Thoracic aorta (tissue), 2 donors: Measurements from ENCODE around the gene RAD51C. TPM values are rescaled to one million over a fixed set of nuclear protein-coding genes. Genes with fewer than 3 reads are reported as not detected.
"Not testable (repeated sequence)": the region's sequence is repeated elsewhere in the genome, so short reads cannot be mapped to it uniquely, and the experiment has no call there.

ENCODE experiments used
- ATAC-seq: fragments of 150-250 bp; one replicate; pipeline ENCODE4 v1.8.0; 2017; ENCODE audit warnings: low read depth; ENCODE audit not compliant: insufficient number of reproducible peaks, low FRiP score
- DNase-seq: peaks from one replicate; pipeline ENCODE4 v3.0.0-alpha.2; 2020; ENCODE audit warnings: low spot score
- H3K27ac ChIP-seq, 2 donors: fragments of 200-600 bp; sonication (generic); 1 replicate in 1 of 2; 2 replicates in 1 of 2; pipeline ENCODE4 v1.5.1; 2016; ENCODE audit warnings: mild to moderate bottlenecking in 2 of 2, moderate library complexity in 2 of 2
- H3K27me3 ChIP-seq: fragments of 200-600 bp; sonication (generic); replicated peaks from 2 replicates; pipeline ENCODE4 v1.6.0; 2016; ENCODE audit warnings: mild to moderate bottlenecking; ENCODE audit not compliant: insufficient read depth
- H3K36me3 ChIP-seq: fragments of 200-600 bp; sonication (generic); one replicate; pipeline ENCODE4 v1.5.1; 2016
- H3K4me1 ChIP-seq, 2 donors: fragments of 200-600 bp; sonication (generic); 1 replicate in 1 of 2; 2 replicates in 1 of 2; pipeline versions ENCODE4 v1.5.1 to v1.6.0; 2016; ENCODE audit warnings: low read depth in 2 of 2, mild to moderate bottlenecking in 1 of 2; ENCODE audit not compliant: control insufficient read depth in 1 of 2
- H3K4me3 ChIP-seq: fragments of 200-600 bp; sonication (generic); 2 replicates; pipeline ENCODE4 v1.5.1; 2016; ENCODE audit warnings: mild to moderate bottlenecking
- H3K9me3 ChIP-seq: fragments of 200-600 bp; sonication (generic); 2 replicates; pipeline ENCODE4 v1.5.1; 2016
- CTCF ChIP-seq: fragments of 200-600 bp; sonication (generic); IDR thresholded peaks from one replicate; pipeline ENCODE4 v1.5.1; 2019; ENCODE audit warnings: antibody characterized with exemption
- total RNA-seq, 2 donors: library from RNA; depleted of rRNA; stranded (reverse); fragments of >200 nt; gene quantifications; one replicate each; pipeline versions ENCODE4 v1.1.0 to v1.2.3, GENCODE V29; 2016

Gene RAD51C
- total RNA-seq, 2 donors from 2014 or later: 14.6 to 15.4 TPM

DNA sequence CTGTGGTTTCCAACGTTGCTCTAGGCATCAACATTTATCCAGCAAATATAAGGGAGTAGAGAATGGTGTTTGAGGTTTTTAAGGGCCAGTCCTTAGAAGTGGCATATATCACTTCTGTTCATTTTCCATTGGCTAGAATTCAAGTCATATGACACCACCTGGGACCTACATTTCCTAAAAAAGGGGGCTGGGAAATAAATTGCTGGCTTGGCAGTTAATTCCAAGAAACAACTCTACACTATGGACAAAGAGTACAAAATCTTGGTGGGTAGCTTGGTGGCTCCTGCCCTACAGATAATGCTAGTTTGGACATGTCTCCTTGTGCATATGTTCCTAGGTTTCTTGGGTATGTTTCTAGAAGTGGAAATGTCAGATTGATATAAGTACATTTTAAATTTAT, 70.9 kb downstream of the RAD51C start:
- TF ChIP-seq CTCF: no peak
- DNase-seq (no peak), ATAC-seq (no peak)
- Histone ChIP-seq H3K27me3 (no peaks in the 10 kb centered on the region), H3K4me1 (no peaks in the 10 kb centered on the region), H3K9me3 (no peaks in the 10 kb centered on the region), H3K36me3 (no peaks in the 10 kb centered on the region), H3K4me3 (no peak overlapping the region), H3K27ac (no peak overlapping the region)

GRCh38 chr17:58764373-58764772, 72.0 kb downstream of the RAD51C start:
- no peak for TF ChIP-seq CTCF
- ATAC-seq: no peak
- no peaks in the 10 kb centered on the region for H3K9me3 ChIP-seq
- no peak overlapping the region for H3K4me3 ChIP-seq
- H3K36me3 ChIP-seq: no peaks in the 10 kb centered on the region
- H3K27me3 ChIP-seq: no peaks in the 10 kb centered on the region
- DNase-seq: no peak
- H3K4me1 ChIP-seq: no peaks in the 10 kb centered on the region
- no peak overlapping the region for H3K27ac ChIP-seq

GRCh38 chr17:58778482-58778881, 86.1 kb downstream of the RAD51C start:
- not testable (repeated sequence) for H3K4me1 ChIP-seq, DNase-seq, H3K27me3 ChIP-seq, H3K9me3 ChIP-seq, H3K4me3 ChIP-seq, H3K27ac ChIP-seq, H3K36me3 ChIP-seq, ATAC-seq

GRCh38 chr17:58779446-58779845, 87.0 kb downstream of the RAD51C start:
- ATAC-seq (no peak), DNase-seq (no peak)
- Histone ChIP-seq H3K9me3 (no peaks in the 10 kb centered on the region), H3K36me3 (no peaks in the 10 kb centered on the region), H3K4me1 (no peaks in the 10 kb centered on the region), H3K27ac (no peak overlapping the region), H3K4me3 (no peak overlapping the region), H3K27me3 (no peaks in the 10 kb centered on the region)
- no peak for TF ChIP-seq CTCF

- Histone ChIP-seq H3K4me3 (no peak overlapping the region), H3K27me3 (no peaks in the 10 kb centered on the region), H3K36me3 (no peaks in the 10 kb centered on the region), H3K4me1 (no peaks in the 10 kb centered on the region), H3K9me3 (no peaks in the 10 kb centered on the region), H3K27ac (no peak overlapping the region)
- ATAC-seq: no peak
- DNase-seq: no peak
- no peak for TF ChIP-seq CTCF
These were observed 91.0 kb downstream of the RAD51C start for GRCh38 chr17:58783380-58783779.

DNA sequence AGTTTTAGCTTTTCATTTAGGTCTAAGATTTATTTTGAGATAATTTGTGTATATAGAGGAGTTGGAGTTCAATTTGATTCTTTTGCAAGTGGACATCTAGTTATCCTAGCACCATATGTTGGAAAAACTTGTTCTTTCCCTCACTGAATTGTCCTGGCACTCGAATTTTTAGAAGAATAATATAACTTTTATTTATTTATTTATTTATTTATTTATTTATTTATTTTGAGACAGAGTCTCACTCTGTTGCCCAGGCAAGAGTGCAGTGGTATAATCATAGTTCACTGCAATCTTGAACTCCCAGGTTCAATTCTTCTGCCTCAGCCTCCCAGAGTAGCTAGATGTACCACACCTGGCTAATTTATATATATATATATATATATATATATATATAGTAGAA, 92.7 kb downstream of the RAD51C start:
- no peaks in the 10 kb centered on the region for H3K4me1 ChIP-seq
- H3K36me3 ChIP-seq: no peaks in the 10 kb centered on the region
- no peak overlapping the region for H3K4me3 ChIP-seq
- no peaks in the 10 kb centered on the region for H3K27me3 ChIP-seq
- no peaks in the 10 kb centered on the region for H3K9me3 ChIP-seq
- no peak overlapping the region for H3K27ac ChIP-seq
- DNase-seq (no peak), ATAC-seq (no peak)
- no peak for TF ChIP-seq CTCF

Other genes starting within 250 kb of the RAD51C start
- under 1 TPM in 1 of 2 donors, not detected in 1; 0.14 TPM for gene HSF5, start 204.2 kb upstream of the RAD51C start, total RNA-seq
- 10 to 100 TPM; 31.7 to 55.4 TPM for gene MTMR4, start 178.0 kb upstream of the RAD51C start, total RNA-seq
- under 1 TPM in 1 of 2 donors, not detected in 1; 0.92 TPM for gene TEX14, start 557 bp upstream of the RAD51C start, total RNA-seq
- gene PPM1E, start 63.3 kb downstream of the RAD51C start, total RNA-seq: not detected